Thyroid gland (tissue), 4 donors: Measurements from ENCODE around the gene GLTP.

Source experiments
- POLR2A ChIP-seq, 2 donors: fragments of 450-650 bp; IDR thresholded peaks; one replicate each; pipeline ENCODE4 v1.6.1; 2017; ENCODE audit warnings: antibody characterized with exemption in 2 of 2, mild to moderate bottlenecking in 2 of 2, moderate library complexity in 1 of 2
- TF ChIP-seq, protein P1 (sequence below), 6 experiments: fragments of 200-600 bp in 3 of 6; fragments of 450-650 bp in 3 of 6; sonication (generic) in 3 of 6; IDR thresholded peaks; one replicate each; pipeline ENCODE4 v1.5.1; 2016 to 2019; ENCODE audit warnings: antibody characterized with exemption in 6 of 6, mild to moderate bottlenecking in 2 of 6, inconsistent platforms in 1 of 6, moderate library complexity in 1 of 6

DNA sequence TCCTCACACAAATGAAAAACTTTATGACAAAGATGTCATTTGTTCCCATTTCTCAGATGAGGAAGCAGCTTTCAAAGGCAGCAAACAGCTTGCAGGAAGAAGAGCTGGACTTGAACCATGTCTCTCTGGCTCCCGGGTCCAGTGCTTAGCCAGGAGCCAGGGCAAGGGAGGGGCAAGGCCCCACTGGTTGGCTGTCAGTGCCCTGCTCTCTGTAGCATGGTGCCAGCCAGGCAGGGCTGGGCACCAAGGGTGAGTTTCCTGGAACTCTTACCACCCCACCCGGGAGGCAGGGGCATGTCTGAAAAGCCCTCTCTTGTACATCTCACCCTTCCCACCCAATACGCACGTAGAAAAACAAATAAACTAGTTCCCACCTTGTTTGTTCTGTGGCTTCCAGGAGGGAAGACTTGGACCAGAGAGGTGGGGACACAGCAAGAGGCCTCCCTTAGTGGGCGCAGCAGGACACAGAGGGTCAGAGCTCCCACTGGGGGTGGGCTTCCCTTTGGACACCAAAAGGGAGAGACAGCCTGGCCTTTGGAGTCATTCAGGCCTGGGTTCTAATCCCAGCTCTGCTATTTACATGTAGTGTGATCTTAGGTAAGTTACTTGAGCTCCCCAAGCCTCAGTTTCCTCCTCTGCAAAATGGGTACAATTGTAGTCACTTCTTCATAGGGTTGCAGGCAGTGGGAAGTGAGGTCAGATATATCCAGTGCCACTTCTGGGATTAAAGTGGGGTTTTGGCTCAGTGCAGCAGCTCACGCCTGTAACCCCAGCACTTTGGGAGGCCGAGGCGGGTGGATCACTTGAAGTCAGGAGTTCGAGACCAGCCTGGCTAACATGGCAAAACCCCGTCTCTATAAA lies 64.4 kb downstream of the GLTP start:
- TF ChIP-seq, protein P1, sequence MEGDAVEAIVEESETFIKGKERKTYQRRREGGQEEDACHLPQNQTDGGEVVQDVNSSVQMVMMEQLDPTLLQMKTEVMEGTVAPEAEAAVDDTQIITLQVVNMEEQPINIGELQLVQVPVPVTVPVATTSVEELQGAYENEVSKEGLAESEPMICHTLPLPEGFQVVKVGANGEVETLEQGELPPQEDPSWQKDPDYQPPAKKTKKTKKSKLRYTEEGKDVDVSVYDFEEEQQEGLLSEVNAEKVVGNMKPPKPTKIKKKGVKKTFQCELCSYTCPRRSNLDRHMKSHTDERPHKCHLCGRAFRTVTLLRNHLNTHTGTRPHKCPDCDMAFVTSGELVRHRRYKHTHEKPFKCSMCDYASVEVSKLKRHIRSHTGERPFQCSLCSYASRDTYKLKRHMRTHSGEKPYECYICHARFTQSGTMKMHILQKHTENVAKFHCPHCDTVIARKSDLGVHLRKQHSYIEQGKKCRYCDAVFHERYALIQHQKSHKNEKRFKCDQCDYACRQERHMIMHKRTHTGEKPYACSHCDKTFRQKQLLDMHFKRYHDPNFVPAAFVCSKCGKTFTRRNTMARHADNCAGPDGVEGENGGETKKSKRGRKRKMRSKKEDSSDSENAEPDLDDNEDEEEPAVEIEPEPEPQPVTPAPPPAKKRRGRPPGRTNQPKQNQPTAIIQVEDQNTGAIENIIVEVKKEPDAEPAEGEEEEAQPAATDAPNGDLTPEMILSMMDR (IDR thresholded peaks at IDR 0.05): no peak
- TF ChIP-seq POLR2A (IDR thresholded peaks at IDR 0.05): no peak
